Measurements from ENCODE around the gene PLEKHM3. TPM values are rescaled to one million over a fixed set of nuclear protein-coding genes. Genes with fewer than 3 reads are reported as not detected.

PLEKHM3 gene
- total RNA-seq, 4 donors from 2014 or later, result 14.9 to 28.3 (median 21.0) TPM

DNA sequence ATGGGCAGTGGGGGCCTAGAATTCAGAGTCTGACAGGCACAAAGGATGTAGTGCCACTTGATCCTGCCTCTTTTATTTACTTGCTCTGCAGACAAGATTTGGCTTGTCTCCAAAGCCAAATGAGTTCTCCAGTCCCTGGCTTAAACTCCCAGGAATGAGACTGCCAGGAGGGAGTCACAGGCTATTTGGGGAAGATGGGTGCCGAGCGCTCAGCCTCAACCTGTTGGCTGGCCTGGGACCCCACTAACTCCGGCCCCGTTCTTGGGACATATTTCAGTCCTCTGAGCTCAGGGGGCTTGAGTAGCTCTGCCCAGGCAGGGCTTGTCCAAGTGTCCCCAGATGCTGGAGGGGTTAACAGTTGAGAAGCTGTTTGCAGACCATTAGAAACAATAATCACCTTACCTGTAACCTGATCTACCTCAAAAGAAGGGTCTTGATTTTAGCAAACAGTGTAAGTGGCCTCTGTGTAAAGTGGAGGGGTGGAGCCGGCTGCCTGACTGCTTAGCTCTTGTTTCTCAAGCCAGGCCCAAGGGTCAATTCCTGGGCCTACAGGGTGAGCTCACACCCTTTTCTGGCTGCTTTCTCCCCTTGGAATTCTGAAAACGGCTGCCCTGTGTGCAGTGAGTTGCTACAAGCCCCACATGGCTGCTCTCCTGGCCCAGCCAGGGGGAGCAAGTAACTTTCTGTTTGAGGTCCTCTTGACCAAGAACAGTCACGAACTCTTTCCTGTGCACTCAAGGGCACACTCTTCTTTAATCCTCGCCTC lies 228.6 kb downstream of the PLEKHM3 start:
- Histone ChIP-seq H3K9me3 (no peaks in the 10 kb centered on the region), H3K27me3 (no peaks in the 10 kb centered on the region), H3K27ac (no peak overlapping the region), H3K4me3 (no peak overlapping the region), H3K4me1 (peaks cover 8% of the 10 kb centered on the region), H3K36me3 (no peaks in the 10 kb centered on the region)
- WGBS, result 76% methylated on average over 8 of the region's 8 CpGs
- DNase-seq (ENCODE audit: low spot score in 2 of 2), result no peak
- TF ChIP-seq EP300 (IDR thresholded peaks at IDR 0.05) (no peak), POLR2A (IDR thresholded peaks at IDR 0.05) (no peak), POLR2AphosphoS5 (IDR thresholded peaks at IDR 0.05) (no peak)
- TF ChIP-seq, protein P1, sequence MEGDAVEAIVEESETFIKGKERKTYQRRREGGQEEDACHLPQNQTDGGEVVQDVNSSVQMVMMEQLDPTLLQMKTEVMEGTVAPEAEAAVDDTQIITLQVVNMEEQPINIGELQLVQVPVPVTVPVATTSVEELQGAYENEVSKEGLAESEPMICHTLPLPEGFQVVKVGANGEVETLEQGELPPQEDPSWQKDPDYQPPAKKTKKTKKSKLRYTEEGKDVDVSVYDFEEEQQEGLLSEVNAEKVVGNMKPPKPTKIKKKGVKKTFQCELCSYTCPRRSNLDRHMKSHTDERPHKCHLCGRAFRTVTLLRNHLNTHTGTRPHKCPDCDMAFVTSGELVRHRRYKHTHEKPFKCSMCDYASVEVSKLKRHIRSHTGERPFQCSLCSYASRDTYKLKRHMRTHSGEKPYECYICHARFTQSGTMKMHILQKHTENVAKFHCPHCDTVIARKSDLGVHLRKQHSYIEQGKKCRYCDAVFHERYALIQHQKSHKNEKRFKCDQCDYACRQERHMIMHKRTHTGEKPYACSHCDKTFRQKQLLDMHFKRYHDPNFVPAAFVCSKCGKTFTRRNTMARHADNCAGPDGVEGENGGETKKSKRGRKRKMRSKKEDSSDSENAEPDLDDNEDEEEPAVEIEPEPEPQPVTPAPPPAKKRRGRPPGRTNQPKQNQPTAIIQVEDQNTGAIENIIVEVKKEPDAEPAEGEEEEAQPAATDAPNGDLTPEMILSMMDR (IDR thresholded peaks at IDR 0.05), result no peak

- H3K36me3 ChIP-seq, result no peaks in the 10 kb centered on the region
- no peak overlapping the region for H3K4me3 ChIP-seq
- no peaks in the 10 kb centered on the region for H3K27me3 ChIP-seq
- H3K27ac ChIP-seq, result no peak overlapping the region
- H3K9me3 ChIP-seq, result no peaks in the 10 kb centered on the region
- no peak for DNase-seq (ENCODE audit: low spot score in 2 of 2)
- peaks cover 18% of the 10 kb centered on the region for H3K4me1 ChIP-seq
- 41% methylated on average over 5 of the region's 6 CpGs for WGBS
- TF ChIP-seq, protein P1 (IDR thresholded peaks at IDR 0.05), result no peak
- TF ChIP-seq EP300 (IDR thresholded peaks at IDR 0.05) (no peak), POLR2A (IDR thresholded peaks at IDR 0.05) (no peak), POLR2AphosphoS5 (IDR thresholded peaks at IDR 0.05) (no peak)
Measured at GRCh38 chr2:207792244-207792785, 233.0 kb downstream of the PLEKHM3 start.

DNA sequence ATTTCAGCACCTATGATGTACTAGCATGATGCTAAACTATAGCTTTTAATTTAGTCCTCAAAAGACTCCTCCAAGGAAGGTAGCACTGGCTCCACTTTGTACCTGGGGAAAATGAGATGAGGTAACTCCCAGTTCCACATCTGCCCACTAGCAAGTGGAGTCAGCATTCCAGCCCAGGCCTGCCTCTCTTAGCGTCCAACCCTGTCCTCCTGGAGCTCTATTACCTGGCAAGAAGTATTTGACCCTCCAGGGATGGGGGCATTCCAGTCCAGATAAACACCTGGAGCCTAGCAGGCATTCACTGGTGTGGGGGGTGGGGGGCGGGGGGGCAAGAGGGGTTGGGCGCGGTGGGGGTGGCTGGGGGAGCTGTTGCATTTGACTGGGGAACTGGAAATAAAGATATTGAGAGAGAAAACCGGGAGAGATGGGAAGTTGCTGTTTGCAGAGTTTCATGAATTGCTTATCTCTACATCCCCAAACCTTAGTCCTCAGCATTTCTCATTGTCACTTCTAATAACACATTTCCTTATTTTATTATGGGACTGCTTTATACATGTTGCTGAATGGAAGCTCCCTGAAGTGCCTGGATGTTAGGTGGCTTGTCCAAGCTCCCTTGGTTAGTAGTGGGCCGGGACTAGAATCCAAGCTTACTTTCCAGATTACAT lies 233.6 kb downstream of the PLEKHM3 start:
- H3K4me1 ChIP-seq, result peaks cover 18% of the 10 kb centered on the region
- TF ChIP-seq EP300 (IDR thresholded peaks at IDR 0.05) (no peak), POLR2A (IDR thresholded peaks at IDR 0.05) (no peak), POLR2AphosphoS5 (IDR thresholded peaks at IDR 0.05) (no peak)
- TF ChIP-seq, protein P1 (IDR thresholded peaks at IDR 0.05), result no peak
- no peaks in the 10 kb centered on the region for H3K36me3 ChIP-seq
- H3K9me3 ChIP-seq, result no peaks in the 10 kb centered on the region
- 20% methylated on average over 6 of the region's 6 CpGs for WGBS
- no peak overlapping the region for H3K27ac ChIP-seq
- no peak for DNase-seq (ENCODE audit: low spot score in 2 of 2)
- no peak overlapping the region for H3K4me3 ChIP-seq
- no peaks in the 10 kb centered on the region for H3K27me3 ChIP-seq

DNA sequence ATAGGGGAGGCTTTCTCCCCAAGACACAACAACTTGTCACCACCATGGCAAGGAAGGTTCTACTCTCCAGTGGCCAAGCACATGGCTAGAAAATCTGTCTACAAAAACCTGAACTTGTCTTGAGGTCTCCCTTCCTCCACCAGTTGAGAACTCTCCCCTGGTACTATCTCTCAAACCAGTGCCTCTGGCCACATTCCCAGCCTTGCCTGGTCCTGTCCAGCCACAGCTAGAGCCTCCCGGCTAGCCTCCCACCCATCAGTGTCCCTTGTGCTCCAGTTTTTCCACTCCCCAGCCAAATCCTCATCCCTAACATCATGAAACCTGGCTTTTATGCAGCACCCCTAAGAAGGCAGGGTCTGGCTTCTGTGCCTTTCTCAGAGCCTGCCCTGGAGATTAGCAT lies 234.4 kb downstream of the PLEKHM3 start:
- no peak overlapping the region for H3K27ac ChIP-seq
- no peak overlapping the region for H3K4me3 ChIP-seq
- H3K9me3 ChIP-seq, result no peaks in the 10 kb centered on the region
- no peak for TF ChIP-seq POLR2A (IDR thresholded peaks at IDR 0.05)
- no peak for TF ChIP-seq EP300 (IDR thresholded peaks at IDR 0.05)
- no peak for TF ChIP-seq POLR2AphosphoS5 (IDR thresholded peaks at IDR 0.05)
- TF ChIP-seq, protein P1 (IDR thresholded peaks at IDR 0.05), result no peak
- no peaks in the 10 kb centered on the region for H3K27me3 ChIP-seq
- peaks cover 18% of the 10 kb centered on the region for H3K4me1 ChIP-seq
- H3K36me3 ChIP-seq, result no peaks in the 10 kb centered on the region
- 87% methylated on average over 1 of the region's 1 CpG for WGBS
- no peak for DNase-seq (ENCODE audit: low spot score in 2 of 2)

DNA sequence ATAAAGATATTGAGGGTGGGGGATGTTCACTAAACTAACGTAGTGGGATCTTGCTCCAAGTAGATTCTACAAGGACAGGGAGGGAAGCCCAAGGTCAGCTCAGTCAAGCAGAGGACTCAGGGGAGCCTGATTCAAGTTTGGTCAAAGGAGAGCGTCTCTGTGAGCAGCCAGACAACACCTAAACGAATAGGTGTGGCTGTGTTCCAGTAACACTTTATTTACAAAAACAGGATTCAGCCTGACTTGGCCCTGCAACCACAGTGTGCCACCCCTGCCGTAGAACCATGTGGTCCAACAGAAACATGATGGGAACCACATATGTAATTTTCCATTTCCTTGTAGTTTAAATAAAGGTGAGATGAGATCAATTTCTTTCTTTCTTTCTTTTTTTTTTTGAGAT lies 237.5 kb downstream of the PLEKHM3 start:
- Histone ChIP-seq H3K9me3 (no peaks in the 10 kb centered on the region), H3K27ac (no peak overlapping the region), H3K4me1 (peaks cover 18% of the 10 kb centered on the region), H3K36me3 (no peaks in the 10 kb centered on the region), H3K4me3 (no peak overlapping the region), H3K27me3 (no peaks in the 10 kb centered on the region)
- no peak for TF ChIP-seq EP300 (IDR thresholded peaks at IDR 0.05)
- TF ChIP-seq, protein P1 (IDR thresholded peaks at IDR 0.05), result no peak
- TF ChIP-seq POLR2AphosphoS5 (IDR thresholded peaks at IDR 0.05), result no peak
- no peak for TF ChIP-seq POLR2A (IDR thresholded peaks at IDR 0.05)
- DNase-seq (ENCODE audit: low spot score in 2 of 2), result no peak
- 47% methylated on average over 4 of the region's 4 CpGs for WGBS
